Naive B cell (primary cell): ENCODE measurements around the gene PPP1R3D. TPM values are rescaled to one million over a fixed set of nuclear protein-coding genes. Genes with fewer than 3 reads are reported as not detected.
"Not testable (repeated sequence)": the region's sequence is repeated elsewhere in the genome, so short reads cannot be mapped to it uniquely, and the experiment has no call there.

Experiments
- ATAC-seq, 2 donors: fragments of 150-1000 bp; cut with Tn5 transposase; 2 replicates each; pipeline ENCODE4 v1.10.0; 2021; ENCODE audit warnings: low read depth in 2 of 2, mild to moderate bottlenecking in 2 of 2, moderate library complexity in 2 of 2
- DNase-seq: peaks from one replicate; pipeline ENCODE4 v3.0.0; 2022
- H3K27ac Mint-ChIP-seq, 6 donors: one replicate each; pipeline ENCODE4 v1.8.0; 2020 to 2022; ENCODE audit warnings: mild to moderate bottlenecking in 6 of 6, mixed read lengths in 6 of 6, moderate library complexity in 5 of 6, inconsistent platforms in 2 of 6
- H3K27me3 Mint-ChIP-seq, 3 donors: one replicate each; pipeline ENCODE4 v1.8.0; 2021 to 2022; ENCODE audit warnings: mixed read lengths in 3 of 3, mild to moderate bottlenecking in 1 of 3
- H3K36me3 Mint-ChIP-seq, 2 donors: one replicate each; pipeline ENCODE4 v1.8.0; 2020 to 2022; ENCODE audit warnings: mixed read lengths in 2 of 2, inconsistent platforms in 1 of 2, mild to moderate bottlenecking in 1 of 2
- H3K4me1 Mint-ChIP-seq, 3 donors: one replicate each; pipeline ENCODE4 v1.8.0; 2020 to 2022; ENCODE audit warnings: mixed read lengths in 3 of 3, inconsistent platforms in 1 of 3, mild to moderate bottlenecking in 1 of 3, moderate library complexity in 1 of 3
- H3K4me3 Mint-ChIP-seq, 8 donors: one replicate each; pipeline ENCODE4 v1.8.0; 2020 to 2022; ENCODE audit warnings: mild to moderate bottlenecking in 8 of 8, mixed read lengths in 8 of 8, moderate library complexity in 8 of 8, inconsistent platforms in 2 of 8
- H3K9me3 Mint-ChIP-seq, 7 donors: one replicate each; pipeline ENCODE4 v1.8.0; 2020 to 2022; ENCODE audit warnings: mixed read lengths in 7 of 7, mild to moderate bottlenecking in 5 of 7, inconsistent platforms in 2 of 7, moderate library complexity in 1 of 7
- polyA plus RNA-seq, 6 donors: library from polyadenylated mRNA; unstranded; fragments of 300-500 nt; fragmentation: Illumina TruSeq; gene quantifications; one replicate each; pipeline ENCODE4 v1.2.3, GENCODE V29; 2021; ENCODE audit warnings: low read depth in 6 of 6

Gene PPP1R3D
- polyA plus RNA-seq, 6 donors from 2014 or later: 0.84 to 2.4 (median 2.3) TPM; not detected in 1

GRCh38 chr20:59961423-59961822, 21.3 kb upstream of the PPP1R3D start:
- ATAC-seq (no peak), DNase-seq (no peak)
- Mint-ChIP-seq H3K4me3 (no peak overlapping the region), H3K4me1 (no peaks in the 10 kb centered on the region), H3K9me3 (no peaks in the 10 kb centered on the region), H3K27ac (no peak overlapping the region), H3K36me3 (peaks cover 0 to 12% of the 10 kb centered on the region in 2 donors), H3K27me3 (no peaks in the 10 kb centered on the region)

- H3K36me3 Mint-ChIP-seq: peaks cover 0 to 7% of the 10 kb centered on the region in 2 donors
- H3K27me3 Mint-ChIP-seq: no peaks in the 10 kb centered on the region
- no peak overlapping the region for H3K27ac Mint-ChIP-seq
- H3K4me3 Mint-ChIP-seq: no peak overlapping the region
- no peak for ATAC-seq
- H3K4me1 Mint-ChIP-seq: no peaks in the 10 kb centered on the region
- DNase-seq: no peak
- no peaks in the 10 kb centered on the region for H3K9me3 Mint-ChIP-seq
Observed at GRCh38 chr20:59958626-59959025, 18.5 kb upstream of the PPP1R3D start.

GRCh38 chr20:59958123-59958522, 18.0 kb upstream of the PPP1R3D start, which contains the start of gene CDH26:
CDH26 (plus strand) TSS chr20:59958423; CDS start chr20:59958727, 304 bp downstream.
- Mint-ChIP-seq H3K27me3 (no peaks in the 10 kb centered on the region), H3K9me3 (no peaks in the 10 kb centered on the region), H3K4me1 (no peaks in the 10 kb centered on the region), H3K27ac (no peak within 1 kb of the TSS), H3K36me3 (peaks cover 0 to 7% of the 10 kb centered on the region in 2 donors), H3K4me3 (no peak within 1 kb of the TSS)
- no peak for ATAC-seq
- DNase-seq: no peak

GRCh38 chr20:59957568-59957967, 17.5 kb upstream of the PPP1R3D start:
- not testable (repeated sequence) for H3K36me3 Mint-ChIP-seq, H3K4me1 Mint-ChIP-seq, ATAC-seq

GRCh38 chr20:59955131-59955796, 15.2 kb upstream of the PPP1R3D start:
- no peaks in the 10 kb centered on the region for H3K4me1 Mint-ChIP-seq
- H3K9me3 Mint-ChIP-seq: no peaks in the 10 kb centered on the region
- no peak overlapping the region for H3K4me3 Mint-ChIP-seq
- H3K27ac Mint-ChIP-seq: peak overlapping the region in 1 of 6 donors; percentile 32
- DNase-seq (no peak), ATAC-seq (no peak)
- no peaks in the 10 kb centered on the region for H3K27me3 Mint-ChIP-seq
- peaks cover 0 to 2% of the 10 kb centered on the region in 2 donors for H3K36me3 Mint-ChIP-seq

More at GRCh38 chr20:59957568-59957967, 17.5 kb upstream of the PPP1R3D start:
- not testable (repeated sequence) for H3K4me3 Mint-ChIP-seq, H3K9me3 Mint-ChIP-seq, DNase-seq, H3K27me3 Mint-ChIP-seq, H3K27ac Mint-ChIP-seq

- Mint-ChIP-seq H3K4me1 (no peaks in the 10 kb centered on the region), H3K36me3 (no peaks in the 10 kb centered on the region), H3K9me3 (no peaks in the 10 kb centered on the region), H3K4me3 (no peak overlapping the region), H3K27me3 (no peaks in the 10 kb centered on the region), H3K27ac (peak overlapping the region in 1 of 6 donors; percentile 32)
- ATAC-seq: no peak
- DNase-seq: no peak
Observed at GRCh38 chr20:59954718-59955117, 14.6 kb upstream of the PPP1R3D start.

- no peak overlapping the region for H3K4me3 Mint-ChIP-seq
Observed at GRCh38 chr20:59949911-59950310, 9.8 kb upstream of the PPP1R3D start.

GRCh38 chr20:59948828-59949720, 9.0 kb upstream of the PPP1R3D start:
- ATAC-seq (peak; percentile 47 to 61), DNase-seq (peak; percentile 35)
- Mint-ChIP-seq H3K36me3 (peaks cover 8 to 9% of the 10 kb centered on the region in 2 donors), H3K4me3 (peak overlapping the region in 6 of 8 donors; percentile 3 to 86 (median 56)), H3K27ac (peak overlapping the region; percentile 70 to 94 (median 87)), H3K4me1 (peaks cover 9 to 13% (median 11%) of the 10 kb centered on the region in 3 donors), H3K9me3 (no peaks in the 10 kb centered on the region), H3K27me3 (no peaks in the 10 kb centered on the region)

More at GRCh38 chr20:59949911-59950310, 9.8 kb upstream of the PPP1R3D start:
- ATAC-seq (no peak), DNase-seq (no peak)
- H3K4me1 Mint-ChIP-seq: peaks cover 9 to 11% (median 10%) of the 10 kb centered on the region in 3 donors
- H3K27ac Mint-ChIP-seq: peak overlapping the region in 1 of 6 donors; percentile 9
- peaks cover 0 to under 1% of the 10 kb centered on the region in 2 donors for H3K36me3 Mint-ChIP-seq
- H3K9me3 Mint-ChIP-seq: no peaks in the 10 kb centered on the region
- H3K27me3 Mint-ChIP-seq: no peaks in the 10 kb centered on the region

GRCh38 chr20:59948212-59948611, 8.1 kb upstream of the PPP1R3D start:
- Mint-ChIP-seq H3K36me3 (peaks cover 9 to 10% of the 10 kb centered on the region in 2 donors), H3K9me3 (no peaks in the 10 kb centered on the region), H3K27ac (peak overlapping the region in 4 of 6 donors; percentile 21 to 93 (median 75)), H3K27me3 (no peaks in the 10 kb centered on the region), H3K4me3 (no peak overlapping the region), H3K4me1 (peaks cover 9 to 13% (median 11%) of the 10 kb centered on the region in 3 donors)
- DNase-seq (no peak), ATAC-seq (no peak)

- no peak for ATAC-seq
- H3K27me3 Mint-ChIP-seq: no peaks in the 10 kb centered on the region
Observed at GRCh38 chr20:59947376-59947775, 7.3 kb upstream of the PPP1R3D start.

GRCh38 chr20:59945731-59946130, 5.6 kb upstream of the PPP1R3D start:
- no peaks in the 10 kb centered on the region for H3K27me3 Mint-ChIP-seq
- H3K4me3 Mint-ChIP-seq: no peak overlapping the region
- peaks cover 9 to 10% of the 10 kb centered on the region in 2 donors for H3K36me3 Mint-ChIP-seq
- no peaks in the 10 kb centered on the region for H3K9me3 Mint-ChIP-seq
- ATAC-seq: no peak
- H3K27ac Mint-ChIP-seq: no peak overlapping the region
- no peak for DNase-seq
- peaks cover 19 to 24% (median 23%) of the 10 kb centered on the region in 3 donors for H3K4me1 Mint-ChIP-seq

More at GRCh38 chr20:59947376-59947775, 7.3 kb upstream of the PPP1R3D start:
- no peak for DNase-seq
- Mint-ChIP-seq H3K9me3 (no peaks in the 10 kb centered on the region), H3K4me3 (no peak overlapping the region), H3K4me1 (peaks cover 9 to 13% (median 11%) of the 10 kb centered on the region in 3 donors), H3K36me3 (peaks cover 9 to 10% of the 10 kb centered on the region in 2 donors), H3K27ac (no peak overlapping the region)

GRCh38 chr20:59945175-59945574, 5.1 kb upstream of the PPP1R3D start:
- DNase-seq (no peak), ATAC-seq (no peak)
- Mint-ChIP-seq H3K4me1 (peaks cover 19 to 29% (median 27%) of the 10 kb centered on the region in 3 donors), H3K9me3 (no peaks in the 10 kb centered on the region), H3K4me3 (no peak overlapping the region), H3K36me3 (peaks cover 9 to 10% of the 10 kb centered on the region in 2 donors), H3K27me3 (no peaks in the 10 kb centered on the region), H3K27ac (no peak overlapping the region)

- ATAC-seq: no peak
- Mint-ChIP-seq H3K36me3 (peaks cover 9 to 10% of the 10 kb centered on the region in 2 donors), H3K27ac (no peak overlapping the region), H3K4me3 (no peak overlapping the region), H3K4me1 (peaks cover 19 to 29% (median 27%) of the 10 kb centered on the region in 3 donors), H3K27me3 (no peaks in the 10 kb centered on the region), H3K9me3 (no peaks in the 10 kb centered on the region)
- no peak for DNase-seq
Observed at GRCh38 chr20:59944726-59945125, 4.6 kb upstream of the PPP1R3D start.
